Measurements from ENCODE around the gene CUL4A. TPM values are rescaled to one million over a fixed set of nuclear protein-coding genes. Genes with fewer than 3 reads are reported as not detected.

The CUL4A gene
- total RNA-seq, 4 donors from 2014 or later = 104 to 144 (median 107) TPM

DNA sequence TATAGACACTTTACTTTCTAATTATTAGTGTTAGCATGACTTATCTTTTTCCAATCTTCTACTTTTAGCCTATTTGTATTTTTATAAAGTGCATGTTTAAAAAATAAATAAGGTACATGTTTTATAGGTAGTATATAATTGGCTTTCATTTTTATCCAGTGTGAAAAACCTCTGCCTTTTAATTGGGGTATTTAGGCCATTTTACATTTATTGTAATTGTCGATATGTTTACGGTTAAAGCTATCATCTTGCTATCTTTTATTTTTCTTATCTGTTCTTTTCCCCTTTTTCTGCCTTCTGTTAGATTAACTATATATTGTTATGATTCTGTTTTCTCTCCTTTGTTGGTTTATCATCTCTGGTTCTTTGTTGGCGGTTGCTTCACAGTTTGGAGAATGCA, 41.8 kb upstream of the CUL4A start:
- WGBS, 2 donors (ENCODE audit: low coverage in 1 of 2) = 100% methylated on average over 2 to 3 of the region's 3 CpGs
- H3K27me3 ChIP-seq = peaks cover 11% of the 10 kb centered on the region
- peaks cover 0 to 5% (median 0%) of the 10 kb centered on the region in 3 donors for H3K9me3 ChIP-seq
- H3K27ac ChIP-seq = no peak overlapping the region
- no peaks in the 10 kb centered on the region for H3K4me1 ChIP-seq
- no peak overlapping the region for H3K4me3 ChIP-seq
- peaks cover 0 to 34% of the 10 kb centered on the region in 2 donors for H3K36me3 ChIP-seq
- no peak for TF ChIP-seq EP300 (IDR thresholded peaks at IDR 0.05)
- no peak for TF ChIP-seq POLR2A (IDR thresholded peaks at IDR 0.05)
- TF ChIP-seq POLR2AphosphoS5 (IDR thresholded peaks at IDR 0.05) = no peak
- TF ChIP-seq, protein P1, sequence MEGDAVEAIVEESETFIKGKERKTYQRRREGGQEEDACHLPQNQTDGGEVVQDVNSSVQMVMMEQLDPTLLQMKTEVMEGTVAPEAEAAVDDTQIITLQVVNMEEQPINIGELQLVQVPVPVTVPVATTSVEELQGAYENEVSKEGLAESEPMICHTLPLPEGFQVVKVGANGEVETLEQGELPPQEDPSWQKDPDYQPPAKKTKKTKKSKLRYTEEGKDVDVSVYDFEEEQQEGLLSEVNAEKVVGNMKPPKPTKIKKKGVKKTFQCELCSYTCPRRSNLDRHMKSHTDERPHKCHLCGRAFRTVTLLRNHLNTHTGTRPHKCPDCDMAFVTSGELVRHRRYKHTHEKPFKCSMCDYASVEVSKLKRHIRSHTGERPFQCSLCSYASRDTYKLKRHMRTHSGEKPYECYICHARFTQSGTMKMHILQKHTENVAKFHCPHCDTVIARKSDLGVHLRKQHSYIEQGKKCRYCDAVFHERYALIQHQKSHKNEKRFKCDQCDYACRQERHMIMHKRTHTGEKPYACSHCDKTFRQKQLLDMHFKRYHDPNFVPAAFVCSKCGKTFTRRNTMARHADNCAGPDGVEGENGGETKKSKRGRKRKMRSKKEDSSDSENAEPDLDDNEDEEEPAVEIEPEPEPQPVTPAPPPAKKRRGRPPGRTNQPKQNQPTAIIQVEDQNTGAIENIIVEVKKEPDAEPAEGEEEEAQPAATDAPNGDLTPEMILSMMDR (IDR thresholded peaks at IDR 0.05) = no peak
- ATAC-seq = no peak

DNA sequence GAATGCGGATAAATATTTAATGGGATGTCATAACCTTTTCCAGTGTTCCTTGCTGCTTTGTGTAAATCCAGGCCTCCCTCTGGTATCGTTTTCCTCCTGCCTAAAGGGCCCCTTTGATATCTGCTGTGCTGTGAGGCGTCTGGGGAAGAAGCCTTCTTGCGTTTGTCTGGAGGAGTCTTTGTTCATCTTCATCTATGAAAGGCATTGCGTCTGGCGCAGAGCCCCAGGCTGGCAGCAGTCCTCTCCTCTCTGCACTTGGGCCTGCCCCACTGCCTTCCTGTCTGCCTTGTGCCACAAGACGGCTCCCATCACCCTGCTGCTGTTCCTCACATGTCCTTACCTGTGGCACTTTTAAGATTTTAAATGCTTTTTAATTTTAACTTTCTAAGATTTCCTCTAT, 41.2 kb upstream of the CUL4A start:
- H3K4me3 ChIP-seq = no peak overlapping the region
- peaks cover 5% of the 10 kb centered on the region for H3K27me3 ChIP-seq
- peaks cover 0 to 5% (median 0%) of the 10 kb centered on the region in 3 donors for H3K9me3 ChIP-seq
- TF ChIP-seq, protein P1 (IDR thresholded peaks at IDR 0.05) = no peak
- TF ChIP-seq POLR2AphosphoS5 (IDR thresholded peaks at IDR 0.05) = no peak
- TF ChIP-seq EP300 (IDR thresholded peaks at IDR 0.05) = no peak
- TF ChIP-seq POLR2A (IDR thresholded peaks at IDR 0.05) = no peak
- peaks cover 0 to 40% of the 10 kb centered on the region in 2 donors for H3K36me3 ChIP-seq
- H3K4me1 ChIP-seq = no peaks in the 10 kb centered on the region
- no peak overlapping the region for H3K27ac ChIP-seq
- WGBS, 2 donors (ENCODE audit: low coverage in 1 of 2) = 75 to 81% methylated on average over 6 to 7 of the region's 7 CpGs
- ATAC-seq = no peak

DNA sequence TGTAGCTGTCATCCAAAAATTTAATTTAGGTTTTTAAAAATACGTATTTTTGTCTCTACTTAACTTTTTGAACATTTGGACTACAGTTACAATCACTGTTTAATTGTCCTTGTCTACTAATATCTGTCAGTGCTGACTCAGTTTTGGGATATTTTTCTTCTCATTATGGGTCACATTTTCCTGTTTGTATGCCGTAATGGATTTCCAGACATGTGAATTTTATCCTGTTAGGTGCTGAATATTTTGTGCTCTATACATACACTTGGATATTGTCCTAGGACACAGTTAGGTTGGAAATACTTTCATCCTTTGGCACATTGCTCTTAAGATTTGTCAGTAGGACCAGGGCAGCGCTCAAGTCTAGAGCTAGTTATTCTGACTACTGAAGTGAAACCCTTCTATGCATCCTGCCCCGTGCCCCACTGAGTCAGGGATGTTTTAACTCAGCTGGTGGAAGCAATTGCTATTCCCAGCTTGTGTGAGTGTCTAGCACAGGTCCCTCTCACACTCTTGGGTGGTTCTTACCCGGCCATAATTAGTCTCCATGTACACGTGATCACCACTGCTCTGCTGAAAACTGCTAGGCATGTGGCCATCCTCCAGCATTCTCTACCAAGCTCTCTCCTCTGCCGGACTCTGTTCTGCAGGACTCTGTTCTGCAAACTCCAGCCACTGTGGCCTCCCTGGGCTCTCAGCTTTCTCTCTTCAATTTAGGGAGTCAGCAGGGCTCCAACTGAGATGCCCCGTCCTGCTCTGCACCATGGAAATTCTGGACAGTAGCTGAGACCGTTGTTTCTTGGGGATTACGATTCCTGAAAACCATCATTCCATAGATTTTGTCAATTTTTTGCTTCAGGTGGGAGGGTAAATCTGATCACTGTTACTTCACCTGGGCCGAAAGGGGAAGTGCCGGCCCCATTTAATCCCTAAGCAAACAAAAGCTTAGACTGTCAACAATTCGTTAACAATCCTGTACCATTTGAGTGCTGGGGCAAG, 39.8 kb upstream of the CUL4A start:
- ATAC-seq = no peak
- no peak overlapping the region for H3K4me3 ChIP-seq
- 92% methylated on average over 5 to 13 of the region's 13 CpGs for WGBS, 2 donors (ENCODE audit: low coverage in 1 of 2)
- H3K27ac ChIP-seq = no peak overlapping the region
- TF ChIP-seq POLR2A (IDR thresholded peaks at IDR 0.05) = no peak
- TF ChIP-seq POLR2AphosphoS5 (IDR thresholded peaks at IDR 0.05) = no peak
- TF ChIP-seq EP300 (IDR thresholded peaks at IDR 0.05) = no peak
- TF ChIP-seq, protein P1 (IDR thresholded peaks at IDR 0.05) = no peak
- H3K27me3 ChIP-seq = no peaks in the 10 kb centered on the region
- no peaks in the 10 kb centered on the region for H3K4me1 ChIP-seq
- peaks cover 0 to 52% of the 10 kb centered on the region in 2 donors for H3K36me3 ChIP-seq
- peaks cover 0 to 5% (median 0%) of the 10 kb centered on the region in 3 donors for H3K9me3 ChIP-seq

DNA sequence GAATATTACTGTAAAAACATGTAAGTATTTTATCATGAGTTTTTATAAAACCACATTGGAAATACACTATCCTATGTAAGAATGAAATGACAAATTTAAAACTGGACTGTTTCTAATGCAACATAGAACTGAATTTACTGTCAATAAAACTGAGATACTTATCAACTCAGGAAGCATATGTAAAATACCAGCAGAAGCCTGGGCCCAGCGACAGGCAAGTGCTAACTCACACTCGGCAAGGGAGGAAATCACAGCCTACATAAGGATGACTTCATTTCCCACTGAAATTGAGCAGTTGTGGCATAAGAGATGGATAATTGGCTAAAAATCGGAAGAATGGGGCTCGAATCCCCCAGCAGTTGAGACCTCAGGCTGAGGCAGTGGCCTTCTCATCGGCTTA, 38.9 kb upstream of the CUL4A start:
- peaks cover 0 to 61% of the 10 kb centered on the region in 2 donors for H3K36me3 ChIP-seq
- ATAC-seq = no peak
- WGBS, 2 donors (ENCODE audit: low coverage in 1 of 2) = 79 to 82% methylated on average over 5 of the region's 5 CpGs

More for the DNA sequence above, 38.9 kb upstream of the CUL4A start:
- H3K9me3 ChIP-seq = peaks cover 0 to 5% (median 0%) of the 10 kb centered on the region in 3 donors
- no peak for TF ChIP-seq POLR2AphosphoS5 (IDR thresholded peaks at IDR 0.05)
- TF ChIP-seq EP300 (IDR thresholded peaks at IDR 0.05) = no peak
- no peak for TF ChIP-seq POLR2A (IDR thresholded peaks at IDR 0.05)
- TF ChIP-seq, protein P1 (IDR thresholded peaks at IDR 0.05) = no peak
- no peak overlapping the region for H3K27ac ChIP-seq
- no peaks in the 10 kb centered on the region for H3K27me3 ChIP-seq
- H3K4me1 ChIP-seq = no peaks in the 10 kb centered on the region
- no peak overlapping the region for H3K4me3 ChIP-seq
